Lower lobe of right lung (tissue), 2 donors: ENCODE results near the gene TPRN. TPM values are rescaled to one million over a fixed set of nuclear protein-coding genes. Genes with fewer than 3 reads are reported as not detected.

Source experiments
- ATAC-seq, 2 donors: fragments of 200-7000 bp; cut with Tn5 transposase; one replicate each; pipeline ENCODE4 v1.9.1; 2020 to 2022; ENCODE audit warnings: mild to moderate bottlenecking in 2 of 2, moderate library complexity in 2 of 2
- DNase-seq: peaks from one replicate; pipeline ENCODE4 v3.0.0-alpha.2; 2020
- H3K27ac ChIP-seq: fragments of 200-600 bp; one replicate; pipeline ENCODE4 v1.8.0; 2022
- H3K27me3 ChIP-seq: fragments of 200-600 bp; one replicate; pipeline ENCODE4 v1.8.0; 2022; ENCODE audit warnings: low read depth
- H3K36me3 ChIP-seq: fragments of 200-600 bp; one replicate; pipeline ENCODE4 v1.8.0; 2022; ENCODE audit warnings: mild to moderate bottlenecking
- H3K4me1 ChIP-seq: fragments of 200-600 bp; one replicate; pipeline ENCODE4 v1.8.0; 2022
- H3K4me3 ChIP-seq: fragments of 200-600 bp; one replicate; pipeline ENCODE4 v1.8.0; 2022; ENCODE audit warnings: mild to moderate bottlenecking
- H3K9me3 ChIP-seq: fragments of 200-600 bp; one replicate; pipeline ENCODE4 v1.8.0; 2022
- intact Hi-C: fragments of 100-400 bp; cut with DNase I; formaldehyde crosslinking; loops from one replicate; pipeline ENCODE4 v1.11.0; 2022
- total RNA-seq: library from RNA; stranded (reverse); fragmentation: NEBNext Ultra II Directional; extraction: Animal tissue kit (Norgen Biotek cat#: 25700); gene quantifications from one replicate; pipeline ENCODE4 v1.2.1, GENCODE V29; 2021
- TF ChIP-seq, protein P1 (sequence below): fragments of 200-600 bp; IDR thresholded peaks from one replicate; pipeline ENCODE4 v1.8.0; 2022; ENCODE audit warnings: antibody characterized with exemption, mild to moderate bottlenecking
- donor health status: DM: no; HTN: yes; CAD: no; lungs with severe emphysema.

TPRN gene
- total RNA-seq, 1 donor from 2014 or later, result 17.8 TPM

DNA sequence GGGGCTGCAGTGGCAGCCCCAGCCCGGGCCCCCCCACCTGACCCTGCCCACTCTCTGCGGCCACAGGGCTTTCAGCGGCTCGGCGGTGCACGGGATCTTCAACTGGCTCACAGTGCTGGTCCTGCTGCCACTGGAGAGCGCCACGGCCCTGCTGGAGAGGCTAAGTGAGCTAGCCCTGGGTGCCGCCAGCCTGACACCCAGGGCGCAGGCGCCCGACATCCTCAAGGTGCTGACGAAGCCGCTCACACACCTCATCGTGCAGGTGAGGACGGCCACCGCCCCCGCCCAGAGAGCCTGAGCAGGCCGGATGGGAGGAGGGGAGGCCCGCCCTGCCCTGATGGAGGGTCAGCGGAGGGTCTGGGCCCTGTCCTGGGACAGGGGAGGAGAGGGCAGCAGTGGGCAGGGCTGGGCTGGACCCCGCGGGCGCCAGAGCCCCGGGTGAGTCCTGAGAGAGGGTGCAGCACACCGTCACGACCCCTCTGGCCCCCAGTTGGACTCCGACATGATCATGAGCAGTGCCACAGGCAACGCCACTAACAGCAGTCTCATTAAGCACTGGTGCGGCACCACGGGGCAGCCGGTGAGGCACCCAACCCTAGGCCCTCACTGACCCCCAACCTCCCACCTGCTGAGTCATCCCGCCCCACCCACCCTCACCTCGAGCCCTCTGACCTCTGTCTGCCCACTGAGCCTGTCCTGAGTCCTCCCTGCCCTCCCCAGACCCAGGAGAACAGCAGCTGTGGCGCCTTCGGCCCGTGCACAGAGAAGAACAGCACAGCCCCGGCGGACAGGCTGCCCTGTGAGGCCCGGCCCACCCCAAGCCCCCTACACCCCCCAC lies 32.8 kb upstream of the TPRN start:
- H3K9me3 ChIP-seq, result no peaks in the 10 kb centered on the region
- no peak for DNase-seq
- intact Hi-C loops, result no loop called here
- H3K27me3 ChIP-seq, result peaks cover 60% of the 10 kb centered on the region
- ATAC-seq, result no peak
- H3K27ac ChIP-seq, result no peak overlapping the region
- no peak overlapping the region for H3K4me3 ChIP-seq
- TF ChIP-seq, protein P1, sequence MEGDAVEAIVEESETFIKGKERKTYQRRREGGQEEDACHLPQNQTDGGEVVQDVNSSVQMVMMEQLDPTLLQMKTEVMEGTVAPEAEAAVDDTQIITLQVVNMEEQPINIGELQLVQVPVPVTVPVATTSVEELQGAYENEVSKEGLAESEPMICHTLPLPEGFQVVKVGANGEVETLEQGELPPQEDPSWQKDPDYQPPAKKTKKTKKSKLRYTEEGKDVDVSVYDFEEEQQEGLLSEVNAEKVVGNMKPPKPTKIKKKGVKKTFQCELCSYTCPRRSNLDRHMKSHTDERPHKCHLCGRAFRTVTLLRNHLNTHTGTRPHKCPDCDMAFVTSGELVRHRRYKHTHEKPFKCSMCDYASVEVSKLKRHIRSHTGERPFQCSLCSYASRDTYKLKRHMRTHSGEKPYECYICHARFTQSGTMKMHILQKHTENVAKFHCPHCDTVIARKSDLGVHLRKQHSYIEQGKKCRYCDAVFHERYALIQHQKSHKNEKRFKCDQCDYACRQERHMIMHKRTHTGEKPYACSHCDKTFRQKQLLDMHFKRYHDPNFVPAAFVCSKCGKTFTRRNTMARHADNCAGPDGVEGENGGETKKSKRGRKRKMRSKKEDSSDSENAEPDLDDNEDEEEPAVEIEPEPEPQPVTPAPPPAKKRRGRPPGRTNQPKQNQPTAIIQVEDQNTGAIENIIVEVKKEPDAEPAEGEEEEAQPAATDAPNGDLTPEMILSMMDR, result no peak
- H3K36me3 ChIP-seq, result no peaks in the 10 kb centered on the region
- peaks cover 18% of the 10 kb centered on the region for H3K4me1 ChIP-seq

DNA sequence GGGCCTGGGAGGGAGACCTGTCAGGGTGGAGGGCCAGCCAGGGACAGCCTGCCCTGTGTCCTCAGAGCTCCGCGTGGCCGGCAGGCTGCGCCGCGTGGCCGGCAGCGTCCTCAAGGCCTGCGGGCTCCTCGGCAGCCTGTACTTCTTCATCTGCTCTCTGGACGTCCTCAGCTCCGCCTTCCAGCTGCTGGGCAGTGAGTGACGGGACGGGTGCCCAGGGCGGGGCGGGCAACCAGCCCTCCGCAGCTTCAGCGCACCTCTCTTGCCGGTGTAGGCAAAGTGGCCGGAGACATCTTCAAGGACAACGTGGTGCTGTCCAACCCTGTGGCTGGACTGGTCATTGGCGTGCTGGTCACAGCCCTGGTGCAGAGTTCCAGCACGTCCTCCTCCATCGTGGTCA lies 32.0 kb upstream of the TPRN start:
- Histone ChIP-seq H3K4me1 (peaks cover 12% of the 10 kb centered on the region), H3K36me3 (no peaks in the 10 kb centered on the region), H3K27me3 (peaks cover 60% of the 10 kb centered on the region), H3K9me3 (no peaks in the 10 kb centered on the region), H3K4me3 (no peak overlapping the region), H3K27ac (no peak overlapping the region)
- intact Hi-C loops, result no loop called here
- DNase-seq (no peak), ATAC-seq (no peak)
- TF ChIP-seq, protein P1, result no peak

DNA sequence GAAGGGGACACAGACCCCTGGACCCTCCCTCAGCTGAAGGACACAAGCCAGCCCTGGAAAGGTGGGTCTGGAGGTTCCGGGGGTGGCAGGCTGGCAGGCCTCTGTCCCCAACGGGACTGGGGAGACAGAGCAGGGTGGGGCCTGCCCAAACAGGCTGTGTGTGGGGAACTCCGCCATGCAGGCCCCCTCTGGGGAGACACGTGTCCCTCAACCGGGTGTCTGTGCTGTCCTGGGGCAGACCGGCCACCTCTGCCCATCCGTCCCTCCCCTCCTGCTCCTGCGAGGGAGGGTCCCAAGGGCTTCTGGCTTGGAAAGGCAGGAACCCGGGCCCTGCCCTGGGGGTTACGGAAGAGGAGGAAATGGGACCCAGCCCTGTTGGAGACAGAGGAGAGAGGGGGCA lies 31.6 kb upstream of the TPRN start:
- no peak overlapping the region for H3K27ac ChIP-seq
- peaks cover 60% of the 10 kb centered on the region for H3K27me3 ChIP-seq
- peaks cover 15% of the 10 kb centered on the region for H3K4me1 ChIP-seq
- H3K4me3 ChIP-seq, result no peak overlapping the region
- H3K9me3 ChIP-seq, result no peaks in the 10 kb centered on the region
- DNase-seq, result no peak
- no peak for ATAC-seq
- TF ChIP-seq, protein P1, result no peak
- no peaks in the 10 kb centered on the region for H3K36me3 ChIP-seq
- intact Hi-C loops, result no loop called here

DNA sequence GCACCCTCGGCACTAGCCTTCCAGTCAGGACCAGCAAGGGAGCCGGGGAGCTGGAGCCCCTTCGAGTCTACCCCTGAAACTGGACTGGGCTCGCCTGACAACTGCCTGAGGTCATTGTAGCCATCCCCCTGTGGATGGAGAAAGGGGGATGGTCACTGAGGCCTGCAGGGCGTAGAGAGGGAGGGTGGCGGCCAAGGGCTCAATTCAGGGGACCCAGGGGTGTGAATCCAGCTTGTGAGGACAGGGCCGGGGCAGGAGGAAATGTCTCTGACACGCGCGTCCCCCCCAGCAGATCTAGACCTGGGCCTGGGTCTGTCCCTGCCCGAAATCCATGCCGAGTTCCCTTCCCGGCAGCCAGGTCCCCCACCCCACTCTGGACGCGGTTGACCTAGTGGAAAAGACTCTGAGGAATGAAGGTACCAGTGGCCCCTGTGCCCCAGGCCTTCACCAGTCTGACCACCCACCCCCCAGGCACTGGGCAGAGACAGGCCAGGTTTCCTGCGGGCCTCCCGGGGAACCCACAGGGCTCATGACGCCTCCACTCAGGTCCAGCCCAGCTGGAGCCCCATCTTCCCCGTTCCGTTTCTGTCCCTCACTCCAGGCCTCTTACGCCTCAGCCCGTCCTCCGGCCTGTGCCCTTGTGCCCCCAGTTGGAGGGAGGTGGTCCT lies 31.0 kb upstream of the TPRN start:
- intact Hi-C loops, result no loop called here
- H3K9me3 ChIP-seq, result no peaks in the 10 kb centered on the region
- H3K4me3 ChIP-seq, result no peak overlapping the region
- no peaks in the 10 kb centered on the region for H3K36me3 ChIP-seq
- peaks cover 16% of the 10 kb centered on the region for H3K4me1 ChIP-seq
- TF ChIP-seq, protein P1, result no peak
- DNase-seq, result no peak
- peaks cover 60% of the 10 kb centered on the region for H3K27me3 ChIP-seq
- ATAC-seq, result no peak
- H3K27ac ChIP-seq, result no peak overlapping the region

DNA sequence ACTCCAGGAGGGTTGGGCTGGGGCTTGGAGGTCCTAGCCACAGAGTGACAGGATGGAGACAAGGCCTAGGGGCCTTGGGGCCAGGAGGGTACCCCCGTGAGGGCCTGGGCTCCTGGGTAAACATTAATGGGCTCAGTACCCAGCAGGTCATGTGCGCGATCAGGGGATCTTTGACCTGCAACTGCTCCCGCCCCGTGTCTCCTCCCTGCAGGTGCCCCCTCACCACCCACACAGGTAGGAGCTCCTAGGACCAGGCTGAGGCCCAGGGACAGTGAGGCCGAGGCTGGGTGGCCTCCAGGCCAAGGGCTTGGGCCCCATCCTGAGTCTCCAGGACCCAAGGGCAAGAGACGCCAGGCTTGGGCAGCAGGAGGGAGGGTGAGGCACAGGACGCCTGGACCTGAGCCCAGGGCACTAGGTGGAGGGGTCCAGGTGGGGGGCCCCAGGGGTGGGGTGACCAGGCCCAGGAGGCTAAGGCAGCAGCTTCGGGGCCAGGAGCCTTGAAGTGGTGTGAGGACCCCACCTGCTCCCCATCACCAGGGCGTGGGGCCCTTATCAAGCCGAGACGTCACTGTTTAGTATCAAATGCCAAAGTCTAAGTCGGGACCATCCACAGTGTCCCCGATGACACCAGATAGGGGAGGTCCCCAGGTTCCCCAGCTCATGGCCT lies 30.3 kb upstream of the TPRN start, which contains the start of gene SLC34A3:
TSS of gene SLC34A3 (plus strand) at position 197 of the 667 bp plus-strand sequence. CDS start 802 bp downstream, outside the sequence.
- no peak for ATAC-seq
- Histone ChIP-seq H3K4me1 (peaks cover 13% of the 10 kb centered on the region), H3K27me3 (peaks cover 60% of the 10 kb centered on the region), H3K4me3 (no peak within 1 kb of the TSS), H3K9me3 (no peaks in the 10 kb centered on the region), H3K27ac (no peak within 1 kb of the TSS), H3K36me3 (no peaks in the 10 kb centered on the region)
- no peak for DNase-seq
- intact Hi-C loops, result no loop called here
- TF ChIP-seq, protein P1, result no peak
